Activated B cell treated with CpG ODN at 0.5 μM for 24 hours (primary cell): ENCODE measurements around the gene SDC1. TPM values are rescaled to one million over a fixed set of nuclear protein-coding genes. Genes with fewer than 3 reads are reported as not detected.

Experiments used
- ATAC-seq: fragments of 200-7000 bp; cut with Tn5 transposase; one replicate; pipeline ENCODE4 v1.10.0; 2021; ENCODE audit warnings: low read depth, mild to moderate bottlenecking, moderate library complexity
- CTCF ChIA-PET: fragments of 350-600 bp; sonication (Branson Sonifier 250); formaldehyde crosslinking; loops from one replicate; lab custom pipeline; 2021; ENCODE audit warnings: antibody characterized with exemption; lab: Charles Lee
- POLR2A ChIA-PET: fragments of 350-600 bp; sonication (Branson Sonifier 250); formaldehyde crosslinking; loops from one replicate; lab custom pipeline; 2021; ENCODE audit warnings: antibody characterized with exemption; lab: Charles Lee
- DNase-seq: peaks from one replicate; pipeline ENCODE4 v3.0.0; 2022
- H3K27ac Mint-ChIP-seq: one replicate; pipeline ENCODE4 v1.8.0; 2020; ENCODE audit warnings: mixed read lengths
- H3K27me3 Mint-ChIP-seq: one replicate; pipeline ENCODE4 v1.8.0; 2021; ENCODE audit warnings: mixed read lengths
- H3K36me3 Mint-ChIP-seq: one replicate; pipeline ENCODE4 v1.8.0; 2021; ENCODE audit warnings: low read depth, mixed read lengths
- H3K4me1 Mint-ChIP-seq: one replicate; pipeline ENCODE4 v1.8.0; 2021; ENCODE audit warnings: mixed read lengths
- H3K4me3 Mint-ChIP-seq: one replicate; pipeline ENCODE4 v1.8.0; 2020; ENCODE audit warnings: mild to moderate bottlenecking, mixed read lengths
- H3K9me3 Mint-ChIP-seq: one replicate; pipeline ENCODE4 v1.8.0; 2020; ENCODE audit warnings: mixed read lengths
- CTCF ChIP-seq: fragments of 200-600 bp; IDR thresholded peaks from one replicate; pipeline ENCODE4 v1.8.0; 2022; ENCODE audit warnings: antibody characterized with exemption, mild to moderate bottlenecking
- intact Hi-C: fragments of 100-400 bp; cut with micrococcal nuclease; formaldehyde crosslinking; loops from one replicate; pipeline ENCODE4 v1.15.1; 2024
- total RNA-seq: library from RNA; stranded (reverse); gene quantifications from 2 replicates; pipeline ENCODE4 v1.2.3, GENCODE V29; 2022

SDC1 gene
- total RNA-seq, 1 donor from 2014 or later, result not detected

GRCh38 chr2:20199633-20200270, 25.2 kb downstream of the SDC1 start:
- Mint-ChIP-seq H3K27me3 (no peaks in the 10 kb centered on the region), H3K4me3 (no peak overlapping the region), H3K9me3 (no peaks in the 10 kb centered on the region), H3K27ac (no peak overlapping the region), H3K4me1 (no peaks in the 10 kb centered on the region), H3K36me3 (no peaks in the 10 kb centered on the region)
- no peak for ATAC-seq
- ChIA-PET POLR2A (no interaction called here), CTCF (no interaction called here)
- no peak for DNase-seq
- intact Hi-C loops, result no loop called here
- TF ChIP-seq CTCF, result no peak

GRCh38 chr2:20198796-20199632, 25.9 kb downstream of the SDC1 start:
- Mint-ChIP-seq H3K4me3 (no peak overlapping the region), H3K27ac (no peak overlapping the region), H3K36me3 (no peaks in the 10 kb centered on the region), H3K9me3 (no peaks in the 10 kb centered on the region), H3K27me3 (no peaks in the 10 kb centered on the region), H3K4me1 (no peaks in the 10 kb centered on the region)
- intact Hi-C loops, result no loop called here
- ATAC-seq, result no peak
- CTCF ChIA-PET, result no interaction called here
- TF ChIP-seq CTCF, result no peak
- no peak for DNase-seq
- POLR2A ChIA-PET, result no interaction called here

DNA sequence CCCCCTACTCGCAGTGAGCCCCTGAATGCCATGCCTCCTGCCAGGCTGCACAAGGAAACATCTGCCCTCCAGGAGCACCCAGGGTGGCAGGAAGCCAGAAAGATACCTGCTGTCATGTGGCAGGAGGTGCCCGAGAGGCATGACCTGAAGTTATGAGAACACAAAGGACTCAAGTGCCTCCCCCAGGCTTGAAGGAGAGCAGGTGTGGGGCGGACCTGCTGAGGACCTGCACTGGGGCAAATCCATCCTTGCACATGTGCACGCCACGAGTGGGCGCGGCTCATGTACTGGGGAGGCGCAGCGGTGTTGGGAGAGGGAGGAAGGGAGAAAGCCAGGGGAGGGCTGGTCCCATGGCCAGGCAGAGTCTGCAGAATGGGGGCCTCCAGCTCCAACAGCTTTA, 26.9 kb downstream of the SDC1 start:
- no peak for TF ChIP-seq CTCF
- DNase-seq (no peak), ATAC-seq (no peak)
- Mint-ChIP-seq H3K36me3 (no peaks in the 10 kb centered on the region), H3K4me3 (no peak overlapping the region), H3K9me3 (no peaks in the 10 kb centered on the region), H3K27ac (no peak overlapping the region), H3K4me1 (no peaks in the 10 kb centered on the region), H3K27me3 (no peaks in the 10 kb centered on the region)
- CTCF ChIA-PET, result interaction anchor here (1.1 kb wide), 1 partner anchor 10 kb away, joined by 3 read pairs; no protein-coding TSS in a partner anchor
- intact Hi-C loops, result no loop called here
- POLR2A ChIA-PET, result no interaction called here

DNA sequence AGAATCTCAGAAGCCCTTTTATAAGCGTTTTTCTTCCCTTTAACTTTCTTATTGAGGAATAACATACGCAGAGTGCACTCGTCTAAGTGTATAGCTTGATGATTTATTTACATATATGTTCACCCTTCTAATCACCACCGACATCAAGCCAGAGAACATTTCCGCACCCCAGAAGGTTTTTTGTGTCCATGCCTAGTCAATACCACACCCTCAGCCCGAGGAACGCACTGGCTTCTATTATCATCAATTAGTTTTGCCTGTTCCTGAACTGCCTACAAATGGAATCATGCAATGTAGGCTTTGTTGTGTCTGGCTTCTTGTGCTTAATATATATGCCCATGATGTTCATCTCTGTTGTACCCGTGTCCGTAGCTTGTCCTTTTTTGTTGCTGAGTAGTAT, 27.7 kb downstream of the SDC1 start:
- CTCF ChIA-PET, result interaction anchor here (1.1 kb wide), 1 partner anchor 11 kb away, joined by 3 read pairs; no protein-coding TSS in a partner anchor

More for the DNA sequence above, 27.7 kb downstream of the SDC1 start:
- Mint-ChIP-seq H3K4me1 (no peaks in the 10 kb centered on the region), H3K36me3 (no peaks in the 10 kb centered on the region), H3K27me3 (no peaks in the 10 kb centered on the region), H3K27ac (no peak overlapping the region), H3K4me3 (no peak overlapping the region), H3K9me3 (no peaks in the 10 kb centered on the region)
- no peak for TF ChIP-seq CTCF
- no peak for DNase-seq
- POLR2A ChIA-PET, result no interaction called here
- no peak for ATAC-seq
- intact Hi-C loops, result no loop called here
